ENCODE measurements around the gene DNLZ. TPM values are rescaled to one million over a fixed set of nuclear protein-coding genes. Genes with fewer than 3 reads are reported as not detected.
A peak's percentile ranks its signal among the peaks of the same experiment; 100 is the strongest.

Gene DNLZ
- total and polyA plus RNA-seq, 7 donors = 8.4 to 41.9 (median 19.7) TPM

DNA sequence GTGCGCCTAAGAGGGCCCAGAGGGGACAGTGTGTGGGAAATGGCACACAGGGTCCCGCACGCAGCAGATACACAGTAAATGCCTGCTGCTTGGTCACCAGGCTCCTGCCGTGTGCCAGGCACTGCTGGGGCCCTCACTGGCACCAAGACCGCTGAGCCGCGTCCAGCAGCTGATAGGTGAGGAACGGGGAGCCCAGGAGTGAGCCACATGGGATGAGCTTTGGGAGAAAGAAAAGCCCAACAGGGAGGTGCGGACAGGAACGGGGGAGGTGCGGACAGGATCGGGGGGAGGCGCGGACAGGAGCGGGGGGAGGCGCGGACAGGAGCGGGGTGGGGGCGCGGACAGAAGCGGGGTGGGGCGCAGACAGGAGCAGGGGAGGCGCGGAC lies 19.7 kb downstream of the DNLZ start:
- no peak for TF ChIP-seq POLR2AphosphoS5 (IDR thresholded peaks at IDR 0.05)
- TF ChIP-seq EP300 (IDR thresholded peaks at IDR 0.05) = no peak
- TF ChIP-seq POLR2A (IDR thresholded peaks at IDR 0.05) = no peak
- TF ChIP-seq, protein P1, sequence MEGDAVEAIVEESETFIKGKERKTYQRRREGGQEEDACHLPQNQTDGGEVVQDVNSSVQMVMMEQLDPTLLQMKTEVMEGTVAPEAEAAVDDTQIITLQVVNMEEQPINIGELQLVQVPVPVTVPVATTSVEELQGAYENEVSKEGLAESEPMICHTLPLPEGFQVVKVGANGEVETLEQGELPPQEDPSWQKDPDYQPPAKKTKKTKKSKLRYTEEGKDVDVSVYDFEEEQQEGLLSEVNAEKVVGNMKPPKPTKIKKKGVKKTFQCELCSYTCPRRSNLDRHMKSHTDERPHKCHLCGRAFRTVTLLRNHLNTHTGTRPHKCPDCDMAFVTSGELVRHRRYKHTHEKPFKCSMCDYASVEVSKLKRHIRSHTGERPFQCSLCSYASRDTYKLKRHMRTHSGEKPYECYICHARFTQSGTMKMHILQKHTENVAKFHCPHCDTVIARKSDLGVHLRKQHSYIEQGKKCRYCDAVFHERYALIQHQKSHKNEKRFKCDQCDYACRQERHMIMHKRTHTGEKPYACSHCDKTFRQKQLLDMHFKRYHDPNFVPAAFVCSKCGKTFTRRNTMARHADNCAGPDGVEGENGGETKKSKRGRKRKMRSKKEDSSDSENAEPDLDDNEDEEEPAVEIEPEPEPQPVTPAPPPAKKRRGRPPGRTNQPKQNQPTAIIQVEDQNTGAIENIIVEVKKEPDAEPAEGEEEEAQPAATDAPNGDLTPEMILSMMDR (IDR thresholded peaks at IDR 0.05) = no peak

DNA sequence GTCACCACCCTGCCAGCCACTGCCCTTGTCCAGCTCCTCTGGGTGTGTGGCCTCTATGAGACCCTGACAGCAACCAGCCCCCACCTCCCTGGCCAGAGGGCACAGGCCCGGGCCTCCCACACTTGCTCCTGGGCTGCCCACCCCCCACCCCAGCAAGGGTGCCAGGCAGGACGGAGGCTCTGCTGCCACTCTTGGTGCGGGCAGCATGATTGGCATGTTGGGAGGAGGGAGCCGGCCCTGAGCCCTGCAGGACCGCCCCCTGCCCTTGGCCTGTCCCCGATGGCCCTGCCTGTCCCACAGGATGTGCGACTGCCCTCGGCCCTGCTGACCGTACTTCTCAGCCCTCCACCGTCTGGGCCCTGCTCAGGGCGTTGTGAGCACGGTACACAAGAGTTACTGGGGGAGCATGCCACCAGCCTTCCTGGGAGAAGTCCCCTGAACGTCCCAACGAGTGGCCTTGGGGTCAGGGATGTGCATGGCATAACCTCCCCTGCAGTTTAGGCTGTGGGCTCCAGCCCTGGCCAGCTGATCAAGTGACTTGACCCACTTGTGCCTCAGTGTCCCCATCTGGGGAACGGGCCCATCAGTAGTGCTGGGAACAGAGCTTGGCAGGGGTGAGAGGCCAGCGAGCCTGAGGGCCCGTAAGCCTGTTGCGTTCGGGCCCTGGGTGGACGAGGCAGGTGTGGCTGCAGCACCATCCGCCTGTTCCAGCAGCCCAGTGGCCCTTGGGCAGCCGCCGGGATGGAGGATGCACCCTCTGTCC lies 20.2 kb downstream of the DNLZ start:
- TF ChIP-seq POLR2A (IDR thresholded peaks at IDR 0.05) = no peak
- no peak for TF ChIP-seq EP300 (IDR thresholded peaks at IDR 0.05)
- TF ChIP-seq, protein P1 (IDR thresholded peaks at IDR 0.05) = no peak
- no peak for TF ChIP-seq POLR2AphosphoS5 (IDR thresholded peaks at IDR 0.05)
- Histone ChIP-seq H3K36me3 (peaks cover 0 to 11% (median 0%) of the 10 kb centered on the region in 4 donors), H3K27me3 (no peaks in the 10 kb centered on the region), H3K9me3 (no peaks in the 10 kb centered on the region), H3K4me3 (peak overlapping the region in 3 of 4 donors; percentile 53 to 59 (median 57)), H3K4me1 (peaks cover 0 to 37% (median 24%) of the 10 kb centered on the region in 4 donors), H3K27ac (peak overlapping the region; percentile 48 to 74 (median 62))
- DNase-seq = no peak
- WGBS, 2 donors = 45 to 72% methylated on average over 23 of the region's 23 CpGs
- intact Hi-C loops (cut with DNase I) = no loop called here

More for the DNA sequence above, 19.7 kb downstream of the DNLZ start:
- intact Hi-C loops (cut with DNase I) = no loop called here
- WGBS, 2 donors = 84 to 95% methylated on average over 24 of the region's 24 CpGs
- no peaks in the 10 kb centered on the region for H3K9me3 ChIP-seq
- H3K4me3 ChIP-seq = no peak overlapping the region
- H3K27ac ChIP-seq = peak overlapping the region in 1 of 4 donors; percentile 74
- no peaks in the 10 kb centered on the region for H3K27me3 ChIP-seq
- peaks cover 0 to 7% (median 0%) of the 10 kb centered on the region in 4 donors for H3K36me3 ChIP-seq
- H3K4me1 ChIP-seq = peaks cover 0 to 37% (median 24%) of the 10 kb centered on the region in 4 donors
- no peak for DNase-seq

DNA sequence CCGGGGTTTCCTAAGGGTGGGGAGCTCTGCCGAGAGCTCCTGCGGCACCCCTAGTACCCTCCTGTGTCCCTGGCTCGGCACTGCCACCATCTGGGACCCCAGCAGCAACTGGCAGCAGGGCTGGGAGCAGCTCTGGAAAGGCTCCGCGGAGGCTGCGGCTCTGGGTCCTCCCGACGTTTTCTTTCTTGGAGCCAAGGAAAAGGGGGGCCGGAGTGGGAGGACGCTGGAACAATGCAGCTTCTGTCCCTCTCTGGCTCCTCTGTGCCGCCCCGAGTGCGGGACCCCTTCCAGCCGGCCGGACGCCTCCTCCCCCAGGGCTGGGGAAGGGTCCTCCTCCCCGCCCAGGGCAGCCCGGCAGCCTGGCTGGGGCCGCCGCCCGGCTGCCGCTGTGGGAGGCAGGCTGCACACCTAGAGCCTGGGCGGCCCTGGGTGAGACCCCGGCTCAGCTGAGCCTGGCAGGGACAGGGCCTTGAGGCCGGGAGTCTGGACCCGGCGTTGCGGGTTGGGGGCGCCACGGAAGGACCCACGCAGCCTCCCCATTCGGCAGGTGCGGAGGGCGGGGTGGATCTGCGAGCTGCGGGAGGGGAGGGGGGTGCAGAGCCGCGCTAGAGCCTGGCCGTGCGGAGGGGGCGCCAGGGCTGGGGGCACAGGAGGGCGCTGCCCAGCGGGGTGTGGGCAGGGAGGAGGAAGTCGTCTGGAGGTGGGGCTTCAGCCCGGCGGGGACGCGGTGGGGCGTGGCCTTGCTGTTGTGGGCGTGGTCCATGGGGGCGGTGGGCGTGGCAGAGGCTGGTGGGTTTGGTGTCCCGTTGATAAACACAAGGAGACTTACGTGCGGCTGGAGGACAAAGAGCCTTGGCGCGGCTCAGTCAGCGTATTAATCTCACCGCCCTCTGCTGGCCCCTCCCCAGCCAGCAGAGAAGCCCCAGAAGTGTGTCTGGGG lies 21.1 kb downstream of the DNLZ start:
- H3K27ac ChIP-seq = peak overlapping the region; percentile 48 to 74 (median 62)
- peaks cover 0 to 37% (median 24%) of the 10 kb centered on the region in 4 donors for H3K4me1 ChIP-seq
- H3K9me3 ChIP-seq = no peaks in the 10 kb centered on the region
- DNase-seq = peak; percentile 93
- no peaks in the 10 kb centered on the region for H3K27me3 ChIP-seq
- H3K36me3 ChIP-seq = peaks cover 0 to 19% (median under 1%) of the 10 kb centered on the region in 4 donors
- intact Hi-C loops (cut with DNase I) = no loop called here
- WGBS, 2 donors = 8 to 34% methylated on average over 60 of the region's 60 CpGs
- H3K4me3 ChIP-seq = peak overlapping the region; percentile 32 to 59 (median 55)
- TF ChIP-seq POLR2AphosphoS5 (IDR thresholded peaks at IDR 0.05) = peak in 3 of 4 donors; percentile 13 to 36 (median 33)
- TF ChIP-seq EP300 (IDR thresholded peaks at IDR 0.05) = no peak
- TF ChIP-seq, protein P1 (IDR thresholded peaks at IDR 0.05) = no peak
- TF ChIP-seq POLR2A (IDR thresholded peaks at IDR 0.05) = no peak

DNA sequence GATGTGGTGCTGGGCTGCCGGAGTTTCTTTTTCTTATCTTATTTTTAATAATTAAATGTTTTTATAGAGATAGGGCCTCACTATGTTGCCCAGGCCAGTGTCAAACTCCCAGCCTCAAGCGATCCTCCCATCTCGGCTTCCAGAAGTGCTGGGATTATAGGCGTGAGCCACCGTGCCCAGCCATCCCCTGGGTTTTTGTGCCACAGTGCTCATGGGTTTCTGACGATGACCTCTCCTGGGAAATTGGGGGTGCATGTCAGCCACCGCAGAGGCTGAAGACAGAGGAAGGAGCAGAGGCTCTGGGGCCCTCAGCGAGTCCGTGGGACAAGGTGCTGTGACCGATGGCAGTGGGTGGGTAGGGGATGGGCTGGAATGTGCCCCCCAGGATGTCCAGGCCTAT lies 21.8 kb downstream of the DNLZ start:
- Histone ChIP-seq H3K9me3 (no peaks in the 10 kb centered on the region), H3K27ac (peak overlapping the region in 2 of 4 donors; percentile 67 to 74), H3K4me1 (peaks cover 0 to 37% (median 24%) of the 10 kb centered on the region in 4 donors), H3K4me3 (peak overlapping the region in 2 of 4 donors; percentile 57 to 59), H3K36me3 (peaks cover 0 to 26% (median 3%) of the 10 kb centered on the region in 4 donors), H3K27me3 (no peaks in the 10 kb centered on the region)
- WGBS, 2 donors = 51 to 86% methylated on average over 10 of the region's 10 CpGs
- intact Hi-C loops (cut with DNase I) = no loop called here
- no peak for TF ChIP-seq EP300 (IDR thresholded peaks at IDR 0.05)
- no peak for TF ChIP-seq POLR2AphosphoS5 (IDR thresholded peaks at IDR 0.05)
- DNase-seq = no peak

Measured in sigmoid colon (tissue), 7 donors.